Calu3 (cell line): ENCODE measurements around the gene RFNG. TPM values are rescaled to one million over a fixed set of nuclear protein-coding genes. Genes with fewer than 3 reads are reported as not detected.

ENCODE experiments used
- BruUV-seq: library from RNA; stranded (reverse); fragments of 400-500 nt; replicated peaks from 2 replicates; lab custom pipeline; 2021; lab: Mats Ljungman, UMichigan
- CTCF ChIA-PET: fragments of 300-600 bp; sonication (Branson Sonifier 250); formaldehyde crosslinking; loops from one replicate; lab custom pipeline; 2022; ENCODE audit warnings: antibody characterized with exemption; lab: Charles Lee
- DNase-seq: peaks from one replicate; pipeline ENCODE4 v3.0.0; 2022
- H3K27ac Mint-ChIP-seq: one replicate; pipeline ENCODE4 v1.8.0; 2022; ENCODE audit warnings: mixed read lengths; ENCODE audit not compliant: unreplicated experiment
- H3K27me3 Mint-ChIP-seq: one replicate; pipeline ENCODE4 v1.8.0; 2022; ENCODE audit warnings: mixed read lengths; ENCODE audit not compliant: unreplicated experiment
- H3K36me3 Mint-ChIP-seq: one replicate; pipeline ENCODE4 v1.8.0; 2022; ENCODE audit warnings: mild to moderate bottlenecking, moderate library complexity, mixed read lengths; ENCODE audit not compliant: insufficient read depth, unreplicated experiment
- H3K4me1 Mint-ChIP-seq: one replicate; pipeline ENCODE4 v1.8.0; 2022; ENCODE audit warnings: mild to moderate bottlenecking, low read depth, mixed read lengths; ENCODE audit not compliant: unreplicated experiment
- H3K4me3 Mint-ChIP-seq: one replicate; pipeline ENCODE4 v1.8.0; 2022; ENCODE audit warnings: mild to moderate bottlenecking, low read depth, moderate library complexity, mixed read lengths; ENCODE audit not compliant: unreplicated experiment
- H3K9me3 Mint-ChIP-seq: one replicate; pipeline ENCODE4 v1.8.0; 2022; ENCODE audit warnings: low read depth, mixed read lengths; ENCODE audit not compliant: unreplicated experiment
- intact Hi-C: fragments of 100-400 bp; cut with micrococcal nuclease; formaldehyde crosslinking; loops from one replicate; pipeline ENCODE4 v1.10.0; 2022; ENCODE audit not compliant: unreplicated experiment
- total RNA-seq: library from RNA; stranded (reverse); gene quantifications from 2 replicates; pipeline ENCODE4 v1.2.3, GENCODE V29; 2022
- TF ChIP-seq, protein P1 (sequence below): fragments of 200-600 bp; IDR thresholded peaks from one replicate; pipeline ENCODE4 v1.8.0; 2022; ENCODE audit warnings: antibody characterized with exemption; ENCODE audit not compliant: unreplicated experiment

Gene RFNG
- total RNA-seq, 1 experiment from 2014 or later = 33.5 TPM

DNA sequence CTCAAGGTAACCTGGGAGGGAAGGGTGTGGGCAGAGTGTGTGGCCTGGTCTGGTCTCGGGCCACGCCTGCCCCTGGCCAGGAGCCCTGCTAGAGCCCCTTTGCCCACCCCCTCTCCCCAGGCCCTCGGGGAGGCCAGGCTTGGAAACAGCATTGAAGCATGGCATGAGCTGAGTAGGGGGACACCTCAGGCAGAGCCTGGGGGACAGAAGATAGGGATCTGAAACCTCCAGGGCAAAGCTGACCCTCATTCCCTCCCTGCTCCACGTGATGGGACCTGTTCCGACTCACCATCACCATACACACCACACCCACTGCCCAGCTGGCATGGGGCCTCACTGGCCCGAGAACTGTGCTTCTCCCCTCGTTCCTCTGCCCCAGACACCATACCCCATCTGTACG lies 2.5 kb downstream of the RFNG start:
- H3K27ac Mint-ChIP-seq = no peak overlapping the region
- no peaks in the 10 kb centered on the region for H3K9me3 Mint-ChIP-seq
- no TSS peak for BruUV-seq
- peaks cover 49% of the 10 kb centered on the region for H3K36me3 Mint-ChIP-seq
- no peak for DNase-seq
- CTCF ChIA-PET = no interaction called here
- TF ChIP-seq, protein P1, sequence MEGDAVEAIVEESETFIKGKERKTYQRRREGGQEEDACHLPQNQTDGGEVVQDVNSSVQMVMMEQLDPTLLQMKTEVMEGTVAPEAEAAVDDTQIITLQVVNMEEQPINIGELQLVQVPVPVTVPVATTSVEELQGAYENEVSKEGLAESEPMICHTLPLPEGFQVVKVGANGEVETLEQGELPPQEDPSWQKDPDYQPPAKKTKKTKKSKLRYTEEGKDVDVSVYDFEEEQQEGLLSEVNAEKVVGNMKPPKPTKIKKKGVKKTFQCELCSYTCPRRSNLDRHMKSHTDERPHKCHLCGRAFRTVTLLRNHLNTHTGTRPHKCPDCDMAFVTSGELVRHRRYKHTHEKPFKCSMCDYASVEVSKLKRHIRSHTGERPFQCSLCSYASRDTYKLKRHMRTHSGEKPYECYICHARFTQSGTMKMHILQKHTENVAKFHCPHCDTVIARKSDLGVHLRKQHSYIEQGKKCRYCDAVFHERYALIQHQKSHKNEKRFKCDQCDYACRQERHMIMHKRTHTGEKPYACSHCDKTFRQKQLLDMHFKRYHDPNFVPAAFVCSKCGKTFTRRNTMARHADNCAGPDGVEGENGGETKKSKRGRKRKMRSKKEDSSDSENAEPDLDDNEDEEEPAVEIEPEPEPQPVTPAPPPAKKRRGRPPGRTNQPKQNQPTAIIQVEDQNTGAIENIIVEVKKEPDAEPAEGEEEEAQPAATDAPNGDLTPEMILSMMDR = no peak
- no peaks in the 10 kb centered on the region for H3K4me1 Mint-ChIP-seq
- intact Hi-C loops = no loop called here
- no peaks in the 10 kb centered on the region for H3K27me3 Mint-ChIP-seq
- H3K4me3 Mint-ChIP-seq = no peak overlapping the region

DNA sequence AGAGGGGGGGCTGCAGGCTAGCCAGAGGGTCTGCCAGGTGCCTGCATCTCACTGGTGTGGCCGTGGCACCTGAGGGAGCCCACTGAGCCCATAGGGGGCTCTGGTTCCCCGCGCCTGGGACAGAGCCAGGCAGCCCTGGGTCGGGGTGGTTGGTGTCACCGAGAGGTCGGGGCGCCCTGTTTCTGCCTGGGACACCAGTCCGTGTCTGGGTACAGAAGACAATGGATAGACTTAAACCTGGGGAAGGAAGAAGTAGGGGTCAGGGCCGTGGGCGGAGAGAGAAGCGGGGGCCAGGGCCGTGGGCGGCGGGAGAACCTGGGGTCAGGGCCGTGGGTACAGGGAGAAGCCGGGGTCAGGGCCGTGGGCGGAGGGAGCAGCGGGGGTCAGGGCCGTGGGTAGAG lies 3.0 kb downstream of the RFNG start:
- H3K9me3 Mint-ChIP-seq = no peaks in the 10 kb centered on the region
- no peak overlapping the region for H3K4me3 Mint-ChIP-seq
- intact Hi-C loops = no loop called here
- CTCF ChIA-PET = no interaction called here
- TF ChIP-seq, protein P1 = no peak
- H3K36me3 Mint-ChIP-seq = peaks cover 44% of the 10 kb centered on the region
- no peaks in the 10 kb centered on the region for H3K27me3 Mint-ChIP-seq
- H3K27ac Mint-ChIP-seq = no peak overlapping the region
- no TSS peak for BruUV-seq
- DNase-seq = no peak
- no peaks in the 10 kb centered on the region for H3K4me1 Mint-ChIP-seq

DNA sequence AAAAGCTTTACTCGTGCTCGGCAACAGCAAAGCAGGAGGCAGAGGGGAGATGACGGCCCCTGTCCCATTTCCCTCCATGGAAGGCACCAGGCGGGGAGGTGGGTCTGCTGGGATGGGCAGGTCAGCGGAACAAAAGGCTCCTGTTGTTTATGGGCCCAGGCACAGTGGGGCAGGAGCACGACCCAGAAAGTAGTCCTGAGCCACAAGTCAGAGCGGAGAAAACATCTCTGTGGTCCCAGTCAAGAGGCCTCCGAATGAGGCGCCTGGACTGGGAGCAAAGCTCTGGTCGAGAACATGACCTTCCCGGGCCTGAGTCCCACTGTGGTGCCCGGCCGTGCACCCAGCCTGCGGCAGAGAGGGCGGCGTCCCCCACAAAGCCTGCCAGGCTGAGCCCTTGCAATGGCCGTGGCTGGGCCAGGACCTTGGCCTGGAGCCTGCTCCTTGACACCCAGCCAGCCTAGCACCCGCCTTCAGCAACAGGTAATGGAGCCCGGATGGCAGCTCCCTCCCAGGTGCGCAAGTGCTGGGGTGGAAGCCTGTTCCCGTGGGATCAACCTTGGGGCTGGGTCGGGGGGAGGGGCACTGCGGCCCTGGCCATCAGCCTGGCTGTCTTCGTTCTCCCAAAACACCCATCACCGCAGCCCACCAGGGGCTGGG lies 3.6 kb downstream of the RFNG start:
- intact Hi-C loops = no loop called here
- no peaks in the 10 kb centered on the region for H3K27me3 Mint-ChIP-seq
- no peak overlapping the region for H3K4me3 Mint-ChIP-seq
- CTCF ChIA-PET = no interaction called here
- DNase-seq = no peak
- H3K36me3 Mint-ChIP-seq = peaks cover 38% of the 10 kb centered on the region
- H3K27ac Mint-ChIP-seq = no peak overlapping the region
- H3K9me3 Mint-ChIP-seq = no peaks in the 10 kb centered on the region
- BruUV-seq = TSS peak; percentile 37
- H3K4me1 Mint-ChIP-seq = no peaks in the 10 kb centered on the region
- TF ChIP-seq, protein P1 = no peak

DNA sequence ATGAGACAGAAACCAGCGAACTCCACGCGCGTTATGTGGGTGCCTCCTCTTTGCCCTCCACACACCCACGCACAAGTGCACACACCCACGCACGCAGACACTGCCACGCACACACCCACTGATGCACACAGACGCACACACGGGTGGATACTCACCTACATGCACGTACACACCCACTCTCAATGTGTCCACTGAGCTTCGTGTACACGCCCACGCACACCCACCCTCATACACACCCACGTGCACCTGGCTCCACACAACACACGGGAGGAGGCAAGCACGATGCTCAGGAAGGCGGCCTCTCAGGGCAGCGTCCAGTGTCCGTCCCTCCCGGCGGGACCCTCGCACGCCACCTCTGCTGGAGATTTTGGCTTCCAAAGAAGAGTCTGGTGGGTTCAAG lies 4.2 kb downstream of the RFNG start:
- Mint-ChIP-seq H3K27ac (no peak overlapping the region), H3K27me3 (no peaks in the 10 kb centered on the region), H3K9me3 (no peaks in the 10 kb centered on the region), H3K36me3 (peaks cover 32% of the 10 kb centered on the region), H3K4me3 (no peak overlapping the region), H3K4me1 (no peaks in the 10 kb centered on the region)
- CTCF ChIA-PET = no interaction called here
- no peak for DNase-seq
- BruUV-seq = no TSS peak
- intact Hi-C loops = no loop called here
- TF ChIP-seq, protein P1 = no peak
